ENCODE results near the gene BCL11B.

Gene BCL11B

GRCh38 chr14:99315197-99315596 is 43.2 kb upstream of the BCL11B start:
- no peak overlapping the region for H3K9ac ChIP-seq (ENCODE audit: low read length in 5 of 5)
- peaks cover 7 to 25% (median 11%) of the 10 kb centered on the region in 5 donors for H3K27me3 ChIP-seq (ENCODE audit: control insufficient read depth in 5 of 5, insufficient read depth in 4 of 5, low read length in 5 of 5)
- H3K9me3 ChIP-seq (ENCODE audit: control insufficient read depth in 5 of 5, low read length in 5 of 5) = peaks cover 0 to 11% (median 9%) of the 10 kb centered on the region in 5 donors
- H3K36me3 ChIP-seq (ENCODE audit: control insufficient read depth in 5 of 5, insufficient read depth in 5 of 5, low read length in 5 of 5) = no peaks in the 10 kb centered on the region
- no peak overlapping the region for H3K4me3 ChIP-seq (ENCODE audit: low read depth in 1 of 5, low read length in 5 of 5)
- no peak overlapping the region for H3K27ac ChIP-seq (ENCODE audit: low read depth, low read length)
- H3K4me1 ChIP-seq (ENCODE audit: control insufficient read depth in 5 of 5, insufficient read depth in 5 of 5, low read length in 5 of 5) = no peaks in the 10 kb centered on the region

GRCh38 chr14:99314623-99315022 is 42.6 kb upstream of the BCL11B start:
- Histone ChIP-seq H3K9me3 (ENCODE audit: control insufficient read depth in 5 of 5, low read length in 5 of 5) (peaks cover 0 to 12% (median 9%) of the 10 kb centered on the region in 5 donors), H3K27me3 (ENCODE audit: control insufficient read depth in 5 of 5, insufficient read depth in 4 of 5, low read length in 5 of 5) (peaks cover 3 to 23% (median 11%) of the 10 kb centered on the region in 5 donors), H3K9ac (ENCODE audit: low read length in 5 of 5) (no peak overlapping the region), H3K27ac (ENCODE audit: low read depth, low read length) (no peak overlapping the region), H3K36me3 (ENCODE audit: control insufficient read depth in 5 of 5, insufficient read depth in 5 of 5, low read length in 5 of 5) (no peaks in the 10 kb centered on the region), H3K4me3 (ENCODE audit: low read depth in 1 of 5, low read length in 5 of 5) (no peak overlapping the region), H3K4me1 (ENCODE audit: control insufficient read depth in 5 of 5, insufficient read depth in 5 of 5, low read length in 5 of 5) (no peaks in the 10 kb centered on the region)

- Histone ChIP-seq H3K4me3 (ENCODE audit: low read depth in 1 of 5, low read length in 5 of 5) (no peak overlapping the region), H3K4me1 (ENCODE audit: control insufficient read depth in 5 of 5, insufficient read depth in 5 of 5, low read length in 5 of 5) (no peaks in the 10 kb centered on the region), H3K9me3 (ENCODE audit: control insufficient read depth in 5 of 5, low read length in 5 of 5) (peaks cover 0 to 12% (median 9%) of the 10 kb centered on the region in 5 donors), H3K27me3 (ENCODE audit: control insufficient read depth in 5 of 5, insufficient read depth in 4 of 5, low read length in 5 of 5) (peaks cover 0 to 17% (median 8%) of the 10 kb centered on the region in 5 donors), H3K9ac (ENCODE audit: low read length in 5 of 5) (no peak overlapping the region), H3K36me3 (ENCODE audit: control insufficient read depth in 5 of 5, insufficient read depth in 5 of 5, low read length in 5 of 5) (no peaks in the 10 kb centered on the region), H3K27ac (ENCODE audit: low read depth, low read length) (no peak overlapping the region)
These were observed 41.2 kb upstream of the BCL11B start for GRCh38 chr14:99313234-99313633.

- Histone ChIP-seq H3K9me3 (ENCODE audit: control insufficient read depth in 5 of 5, low read length in 5 of 5) (peaks cover 0 to 15% (median 9%) of the 10 kb centered on the region in 5 donors), H3K4me3 (ENCODE audit: low read depth in 1 of 5, low read length in 5 of 5) (no peak overlapping the region), H3K9ac (ENCODE audit: low read length in 5 of 5) (no peak overlapping the region), H3K27me3 (ENCODE audit: control insufficient read depth in 5 of 5, insufficient read depth in 4 of 5, low read length in 5 of 5) (peaks cover 0 to 15% (median 5%) of the 10 kb centered on the region in 5 donors), H3K36me3 (ENCODE audit: control insufficient read depth in 5 of 5, insufficient read depth in 5 of 5, low read length in 5 of 5) (no peaks in the 10 kb centered on the region), H3K4me1 (ENCODE audit: control insufficient read depth in 5 of 5, insufficient read depth in 5 of 5, low read length in 5 of 5) (no peaks in the 10 kb centered on the region), H3K27ac (ENCODE audit: low read depth, low read length) (no peak overlapping the region)
These were observed 40.1 kb upstream of the BCL11B start for GRCh38 chr14:99312106-99312505.

- H3K9ac ChIP-seq (ENCODE audit: low read length in 5 of 5) = no peak overlapping the region
These were observed 37.3 kb upstream of the BCL11B start for GRCh38 chr14:99309220-99309766.

GRCh38 chr14:99304208-99304607 is 32.2 kb upstream of the BCL11B start:
- no peak overlapping the region for H3K27ac ChIP-seq (ENCODE audit: low read depth, low read length)
- H3K9me3 ChIP-seq (ENCODE audit: control insufficient read depth in 5 of 5, low read length in 5 of 5) = peaks cover 0 to 14% (median 8%) of the 10 kb centered on the region in 5 donors
- H3K27me3 ChIP-seq (ENCODE audit: control insufficient read depth in 5 of 5, insufficient read depth in 4 of 5, low read length in 5 of 5) = no peaks in the 10 kb centered on the region
- no peak overlapping the region for H3K9ac ChIP-seq (ENCODE audit: low read length in 5 of 5)
- no peak overlapping the region for H3K4me3 ChIP-seq (ENCODE audit: low read depth in 1 of 5, low read length in 5 of 5)
- H3K4me1 ChIP-seq (ENCODE audit: control insufficient read depth in 5 of 5, insufficient read depth in 5 of 5, low read length in 5 of 5) = no peaks in the 10 kb centered on the region
- no peaks in the 10 kb centered on the region for H3K36me3 ChIP-seq (ENCODE audit: control insufficient read depth in 5 of 5, insufficient read depth in 5 of 5, low read length in 5 of 5)

More at GRCh38 chr14:99309220-99309766, 37.3 kb upstream of the BCL11B start:
- H3K4me3 ChIP-seq (ENCODE audit: low read depth in 1 of 5, low read length in 5 of 5) = no peak overlapping the region
- no peaks in the 10 kb centered on the region for H3K4me1 ChIP-seq (ENCODE audit: control insufficient read depth in 5 of 5, insufficient read depth in 5 of 5, low read length in 5 of 5)
- H3K9me3 ChIP-seq (ENCODE audit: control insufficient read depth in 5 of 5, low read length in 5 of 5) = peaks cover 0 to 15% (median 9%) of the 10 kb centered on the region in 5 donors
- H3K36me3 ChIP-seq (ENCODE audit: control insufficient read depth in 5 of 5, insufficient read depth in 5 of 5, low read length in 5 of 5) = no peaks in the 10 kb centered on the region
- peaks cover 0 to 4% (median 0%) of the 10 kb centered on the region in 5 donors for H3K27me3 ChIP-seq (ENCODE audit: control insufficient read depth in 5 of 5, insufficient read depth in 4 of 5, low read length in 5 of 5)
- no peak overlapping the region for H3K27ac ChIP-seq (ENCODE audit: low read depth, low read length)

- no peaks in the 10 kb centered on the region for H3K27me3 ChIP-seq (ENCODE audit: control insufficient read depth in 5 of 5, insufficient read depth in 4 of 5, low read length in 5 of 5)
- H3K4me3 ChIP-seq (ENCODE audit: low read depth in 1 of 5, low read length in 5 of 5) = no peak overlapping the region
- H3K9ac ChIP-seq (ENCODE audit: low read length in 5 of 5) = no peak overlapping the region
- H3K36me3 ChIP-seq (ENCODE audit: control insufficient read depth in 5 of 5, insufficient read depth in 5 of 5, low read length in 5 of 5) = no peaks in the 10 kb centered on the region
- no peaks in the 10 kb centered on the region for H3K4me1 ChIP-seq (ENCODE audit: control insufficient read depth in 5 of 5, insufficient read depth in 5 of 5, low read length in 5 of 5)
- peaks cover 0 to 20% (median 13%) of the 10 kb centered on the region in 5 donors for H3K9me3 ChIP-seq (ENCODE audit: control insufficient read depth in 5 of 5, low read length in 5 of 5)
- no peak overlapping the region for H3K27ac ChIP-seq (ENCODE audit: low read depth, low read length)
These were observed 28.2 kb upstream of the BCL11B start for GRCh38 chr14:99300190-99300589.

GRCh38 chr14:99296517-99296916 is 24.5 kb upstream of the BCL11B start:
- no peaks in the 10 kb centered on the region for H3K4me1 ChIP-seq (ENCODE audit: control insufficient read depth in 5 of 5, insufficient read depth in 5 of 5, low read length in 5 of 5)
- no peak overlapping the region for H3K27ac ChIP-seq (ENCODE audit: low read depth, low read length)
- no peak overlapping the region for H3K9ac ChIP-seq (ENCODE audit: low read length in 5 of 5)
- no peaks in the 10 kb centered on the region for H3K36me3 ChIP-seq (ENCODE audit: control insufficient read depth in 5 of 5, insufficient read depth in 5 of 5, low read length in 5 of 5)
- no peaks in the 10 kb centered on the region for H3K27me3 ChIP-seq (ENCODE audit: control insufficient read depth in 5 of 5, insufficient read depth in 4 of 5, low read length in 5 of 5)
- peaks cover 0 to 20% (median 13%) of the 10 kb centered on the region in 5 donors for H3K9me3 ChIP-seq (ENCODE audit: control insufficient read depth in 5 of 5, low read length in 5 of 5)
- no peak overlapping the region for H3K4me3 ChIP-seq (ENCODE audit: low read depth in 1 of 5, low read length in 5 of 5)

GRCh38 chr14:99289394-99290189 is 17.6 kb upstream of the BCL11B start:
- H3K27ac ChIP-seq (ENCODE audit: low read depth, low read length) = no peak overlapping the region
- H3K36me3 ChIP-seq (ENCODE audit: control insufficient read depth in 5 of 5, insufficient read depth in 5 of 5, low read length in 5 of 5) = no peaks in the 10 kb centered on the region
- H3K4me1 ChIP-seq (ENCODE audit: control insufficient read depth in 5 of 5, insufficient read depth in 5 of 5, low read length in 5 of 5) = no peaks in the 10 kb centered on the region
- H3K27me3 ChIP-seq (ENCODE audit: control insufficient read depth in 5 of 5, insufficient read depth in 4 of 5, low read length in 5 of 5) = peaks cover 6 to 14% (median 8%) of the 10 kb centered on the region in 5 donors
- no peaks in the 10 kb centered on the region for H3K9me3 ChIP-seq (ENCODE audit: control insufficient read depth in 5 of 5, low read length in 5 of 5)
- no peak overlapping the region for H3K4me3 ChIP-seq (ENCODE audit: low read depth in 1 of 5, low read length in 5 of 5)
- no peak overlapping the region for H3K9ac ChIP-seq (ENCODE audit: low read length in 5 of 5)

GRCh38 chr14:99288948-99289347 is 17.0 kb upstream of the BCL11B start:
- no peak overlapping the region for H3K4me3 ChIP-seq (ENCODE audit: low read depth in 1 of 5, low read length in 5 of 5)
- no peaks in the 10 kb centered on the region for H3K9me3 ChIP-seq (ENCODE audit: control insufficient read depth in 5 of 5, low read length in 5 of 5)
- H3K27ac ChIP-seq (ENCODE audit: low read depth, low read length) = no peak overlapping the region
- no peaks in the 10 kb centered on the region for H3K4me1 ChIP-seq (ENCODE audit: control insufficient read depth in 5 of 5, insufficient read depth in 5 of 5, low read length in 5 of 5)
- no peaks in the 10 kb centered on the region for H3K36me3 ChIP-seq (ENCODE audit: control insufficient read depth in 5 of 5, insufficient read depth in 5 of 5, low read length in 5 of 5)
- no peak overlapping the region for H3K9ac ChIP-seq (ENCODE audit: low read length in 5 of 5)
- peaks cover 6 to 17% (median 14%) of the 10 kb centered on the region in 5 donors for H3K27me3 ChIP-seq (ENCODE audit: control insufficient read depth in 5 of 5, insufficient read depth in 4 of 5, low read length in 5 of 5)

Measured in subcutaneous abdominal adipose tissue (tissue), 5 donors.